SK-N-MC (cell line): Measurements from ENCODE around the gene RPL6.

Source experiments
- EZH2 ChIP-seq: fragments of 200-600 bp; sonication (generic); IDR thresholded peaks from one replicate; pipeline ENCODE4 v1.6.1; 2017; ENCODE audit warnings: antibody characterized with exemption
- POLR2AphosphoS5 ChIP-seq: IDR thresholded peaks from 2 replicates; pipeline ENCODE4 v1.6.1; 2012; ENCODE audit warnings: mild to moderate bottlenecking, low read depth, low read length, borderline replicate concordance

GRCh38 chr12:112357214-112357613 is 52.2 kb downstream of the RPL6 start:
- no peak for TF ChIP-seq POLR2AphosphoS5
- no peak for TF ChIP-seq EZH2
